Gastroesophageal sphincter (tissue), 4 donors: ENCODE data around the gene SDF2. TPM values are rescaled to one million over a fixed set of nuclear protein-coding genes. Genes with fewer than 3 reads are reported as not detected.

Experiments
- ATAC-seq: fragments of 150-250 bp; one replicate; pipeline ENCODE4 v1.9.1; 2016; ENCODE audit warnings: mild to moderate bottlenecking, moderate library complexity
- H3K27ac ChIP-seq, 4 donors: fragments of 200-600 bp; sonication (generic) in 3 of 4; 1 replicate in 3 of 4; 2 replicates in 1 of 4; pipeline ENCODE4 v1.5.1; 2016 to 2019
- H3K27me3 ChIP-seq: fragments of 200-600 bp; sonication (generic); one replicate; pipeline ENCODE4 v1.5.1; 2019
- H3K36me3 ChIP-seq, 2 donors: fragments of 200-600 bp; sonication (generic); one replicate each; pipeline ENCODE4 v1.5.1; 2019; ENCODE audit warnings: control low read depth in 1 of 2
- H3K4me1 ChIP-seq, 3 donors: fragments of 200-600 bp; sonication (generic); 1 replicate in 2 of 3; 2 replicates in 1 of 3; pipeline ENCODE4 v1.5.1; 2016 to 2019; ENCODE audit warnings: control low read depth in 2 of 3
- H3K4me3 ChIP-seq, 2 donors: fragments of 200-600 bp; sonication (generic); one replicate each; pipeline ENCODE4 v1.5.1; 2019; ENCODE audit warnings: mild to moderate bottlenecking in 1 of 2, moderate library complexity in 1 of 2
- H3K9me3 ChIP-seq, 3 donors: fragments of 200-600 bp; sonication (generic); one replicate each; pipeline ENCODE4 v1.5.1; 2017 to 2019; ENCODE audit warnings: control low read depth in 2 of 3
- CTCF ChIP-seq, 4 experiments: fragments of 200-600 bp in 2 of 4; fragments of 450-650 bp in 2 of 4; sonication (generic) in 1 of 4; IDR thresholded peaks; one replicate each; pipeline ENCODE4 v1.5.1; 2017 to 2019; ENCODE audit warnings: antibody characterized with exemption in 4 of 4, mild to moderate bottlenecking in 2 of 4, moderate library complexity in 2 of 4
- EP300 ChIP-seq: sonication (generic); formaldehyde crosslinking; IDR thresholded peaks from one replicate; pipeline ENCODE4 v1.6.1; 2017; ENCODE audit warnings: antibody characterized with exemption, mild to moderate bottlenecking
- POLR2A ChIP-seq, 2 donors: fragments of 450-650 bp; IDR thresholded peaks; one replicate each; pipeline ENCODE4 v1.6.1; 2017; ENCODE audit warnings: antibody characterized with exemption in 2 of 2, mild to moderate bottlenecking in 2 of 2, moderate library complexity in 1 of 2
- POLR2AphosphoS5 ChIP-seq: sonication (generic); formaldehyde crosslinking; IDR thresholded peaks from one replicate; pipeline ENCODE4 v1.6.1; 2017; ENCODE audit warnings: antibody characterized with exemption
- WGBS, 2 donors: methylation state at CpG; one replicate each; pipeline ENCODE4 v1.1.5; 2018; ENCODE audit warnings: low coverage in 1 of 2; 5-methylcytosine and 5-hydroxymethylcytosine counted together
- total RNA-seq, 4 donors: library from RNA; depleted of rRNA; stranded (reverse); fragments of >200 nt; gene quantifications; one replicate each; pipeline ENCODE4 v1.1.0, GENCODE V29; 2016

Gene SDF2
- total RNA-seq, 4 donors from 2014 or later: 29.5 to 43.2 (median 36.1) TPM

DNA sequence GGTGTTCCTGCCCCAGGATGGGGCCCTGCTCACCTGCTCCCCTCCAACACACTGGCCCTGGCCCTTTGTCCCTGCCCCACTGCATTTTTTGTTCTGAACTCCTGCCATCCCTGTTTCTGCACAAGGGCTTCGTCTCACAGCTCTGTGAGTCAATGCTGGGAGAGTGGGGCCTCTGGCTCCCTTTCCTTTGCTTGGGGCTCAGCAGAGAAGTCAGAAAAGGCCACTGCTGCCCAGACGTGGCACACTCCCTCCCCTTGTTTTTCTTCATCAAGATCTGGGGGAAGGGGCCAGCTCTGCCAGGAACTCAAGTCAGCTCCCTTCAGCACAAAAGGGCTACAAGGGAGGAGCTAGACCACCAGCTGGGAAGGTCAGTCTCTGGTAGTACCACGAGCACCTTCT lies 41.0 kb upstream of the SDF2 start:
- H3K36me3 ChIP-seq: peaks cover 0 to 80% of the 10 kb centered on the region in 2 donors
- H3K27ac ChIP-seq: no peak overlapping the region
- H3K4me1 ChIP-seq: no peaks in the 10 kb centered on the region
- no peak for ATAC-seq
- 75% methylated on average over 1 of the region's 3 CpGs; no CpG with 5 or more reads in 1 of the 2 donors for WGBS, 2 donors
- TF ChIP-seq POLR2AphosphoS5 (no peak), POLR2A (IDR thresholded peaks at IDR 0.05) (no peak)
- H3K9me3 ChIP-seq: no peaks in the 10 kb centered on the region
- no peak overlapping the region for H3K4me3 ChIP-seq
- no peaks in the 10 kb centered on the region for H3K27me3 ChIP-seq

- no peaks in the 10 kb centered on the region for H3K9me3 ChIP-seq
- TF ChIP-seq POLR2AphosphoS5 (no peak), CTCF (IDR thresholded peaks at IDR 0.05) (no peak), EP300 (no peak), POLR2A (IDR thresholded peaks at IDR 0.05) (no peak)
- ATAC-seq: no peak
- H3K36me3 ChIP-seq: peaks cover 0 to 85% of the 10 kb centered on the region in 2 donors
- no peak overlapping the region for H3K4me3 ChIP-seq
- H3K27ac ChIP-seq: no peak overlapping the region
- 46 to 66% methylated on average over 5 to 6 of the region's 10 CpGs for WGBS, 2 donors
- H3K4me1 ChIP-seq: no peaks in the 10 kb centered on the region
- H3K27me3 ChIP-seq: no peaks in the 10 kb centered on the region
Observed at GRCh38 chr17:28702026-28702751, 40.5 kb upstream of the SDF2 start.

GRCh38 chr17:28700830-28701492 lies 39.3 kb upstream of the SDF2 start:
- H3K4me1 ChIP-seq: no peaks in the 10 kb centered on the region
- WGBS, 2 donors: 80 to 96% methylated on average over 4 of the region's 10 CpGs
- no peaks in the 10 kb centered on the region for H3K27me3 ChIP-seq
- no peak for ATAC-seq
- no peak for TF ChIP-seq POLR2AphosphoS5
- TF ChIP-seq CTCF (IDR thresholded peaks at IDR 0.05): no peak
- no peak for TF ChIP-seq EP300
- TF ChIP-seq POLR2A (IDR thresholded peaks at IDR 0.05): no peak
- H3K9me3 ChIP-seq: no peaks in the 10 kb centered on the region
- H3K36me3 ChIP-seq: peaks cover 0 to 97% of the 10 kb centered on the region in 2 donors
- H3K4me3 ChIP-seq: no peak overlapping the region
- no peak overlapping the region for H3K27ac ChIP-seq

DNA sequence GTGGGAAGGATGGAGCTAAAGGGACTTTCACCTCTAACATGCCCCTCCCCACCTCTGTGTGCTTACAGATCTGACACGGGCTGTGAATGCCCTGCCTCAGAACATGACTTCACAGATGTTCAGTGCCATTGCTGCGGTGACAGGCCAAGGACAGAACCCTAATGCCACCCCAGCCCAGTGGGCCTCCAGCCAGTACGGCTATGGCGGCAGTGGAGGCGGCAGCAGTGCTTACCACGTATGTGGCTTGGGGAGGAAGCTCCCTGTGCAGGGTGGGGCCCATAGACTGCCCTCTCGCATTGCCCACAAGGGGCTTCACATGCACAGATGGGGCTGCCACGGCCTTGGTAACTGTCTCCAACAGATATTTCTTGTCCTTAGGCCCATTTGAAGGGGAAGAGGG lies 38.6 kb upstream of the SDF2 start:
- no peaks in the 10 kb centered on the region for H3K9me3 ChIP-seq
- TF ChIP-seq POLR2A (IDR thresholded peaks at IDR 0.05) (no peak), EP300 (no peak), CTCF (IDR thresholded peaks at IDR 0.05) (no peak), POLR2AphosphoS5 (no peak)
- no peak overlapping the region for H3K4me3 ChIP-seq
- H3K27me3 ChIP-seq: no peaks in the 10 kb centered on the region
- H3K36me3 ChIP-seq: peaks cover 0 to 100% of the 10 kb centered on the region in 2 donors
- H3K27ac ChIP-seq: no peak overlapping the region
- no peak for ATAC-seq
- 70% methylated on average over 5 of the region's 8 CpGs; no CpG with 5 or more reads in 1 of the 2 donors for WGBS, 2 donors
- no peaks in the 10 kb centered on the region for H3K4me1 ChIP-seq

DNA sequence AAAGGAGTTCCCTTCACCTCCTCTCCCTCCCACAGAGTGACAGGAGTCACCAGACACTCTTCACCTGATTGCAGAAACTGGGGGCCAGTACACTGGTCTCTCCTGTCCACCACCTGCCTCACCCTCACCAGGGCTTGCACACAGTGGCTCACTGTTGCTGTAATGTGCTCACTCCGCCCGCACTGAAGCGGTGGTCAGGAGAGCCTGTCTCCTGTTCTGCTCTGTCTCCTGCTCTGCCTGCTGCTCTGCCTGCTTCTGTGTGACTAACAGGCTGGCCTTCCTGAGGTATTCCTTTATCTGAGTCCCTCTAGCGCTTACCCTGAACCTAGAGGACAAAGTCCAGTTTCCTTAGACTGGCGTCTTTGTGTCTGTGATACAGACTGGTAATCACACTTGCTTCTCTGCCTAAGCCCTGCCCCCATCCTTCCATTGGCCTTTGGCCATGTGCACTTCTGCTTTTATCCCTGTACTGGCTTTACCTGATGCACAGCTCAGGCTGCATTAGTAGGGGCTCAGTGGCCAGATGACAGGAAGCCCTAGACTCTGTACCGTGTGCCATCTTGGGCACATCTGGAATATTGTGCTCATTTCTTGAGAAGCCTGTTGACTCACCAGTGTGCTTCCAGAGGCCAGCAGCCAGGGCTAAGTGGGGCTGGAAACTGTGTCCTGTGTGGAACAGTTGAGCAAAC lies 36.7 kb upstream of the SDF2 start:
- no peaks in the 10 kb centered on the region for H3K27me3 ChIP-seq
- no peak overlapping the region for H3K4me3 ChIP-seq
- no peaks in the 10 kb centered on the region for H3K4me1 ChIP-seq
- peaks cover 0 to 100% of the 10 kb centered on the region in 2 donors for H3K36me3 ChIP-seq
- no peaks in the 10 kb centered on the region for H3K9me3 ChIP-seq
- no peak for ATAC-seq
- TF ChIP-seq POLR2AphosphoS5 (no peak), EP300 (no peak), CTCF (IDR thresholded peaks at IDR 0.05) (no peak), POLR2A (IDR thresholded peaks at IDR 0.05) (no peak)
- 90 to 92% methylated on average over 5 to 6 of the region's 6 CpGs for WGBS, 2 donors
- no peak overlapping the region for H3K27ac ChIP-seq
